Right hindlimb (tissue), 1 donor: ENCODE measurements around the gene MED23.

Experiments used
- DNase-seq: peaks from one replicate; pipeline ENCODE4 v3.0.0-alpha.2; 2018

The MED23 gene

GRCh38 chr6:131627724-131628682 is at the start of gene MED23:
TSS of gene MED23 (minus strand) at chr6:131628242. CDS start at chr6:131628049, 193 bp downstream.
- peak; percentile 97 for DNase-seq

- no peak for DNase-seq
These were observed 45.1 kb upstream of the MED23 start for GRCh38 chr6:131673184-131673583.

- no peak for DNase-seq
These were observed 41.8 kb upstream of the MED23 start for GRCh38 chr6:131669891-131670290.

GRCh38 chr6:131663578-131664165 is 35.6 kb upstream of the MED23 start:
- DNase-seq, result no peak

GRCh38 chr6:131660195-131660594 is 32.2 kb upstream of the MED23 start:
- no peak for DNase-seq

- no peak for DNase-seq
These were observed 30.2 kb upstream of the MED23 start for GRCh38 chr6:131658287-131658686.

- no peak for DNase-seq
These were observed 29.6 kb upstream of the MED23 start for GRCh38 chr6:131657630-131658111.

GRCh38 chr6:131657222-131657621 is 29.2 kb upstream of the MED23 start:
- DNase-seq, result no peak

- DNase-seq, result no peak
These were observed 28.6 kb upstream of the MED23 start for GRCh38 chr6:131656667-131657066.

GRCh38 chr6:131655951-131656350 is 27.9 kb upstream of the MED23 start:
- DNase-seq, result no peak

- no peak for DNase-seq
These were observed 27.3 kb upstream of the MED23 start for GRCh38 chr6:131655387-131655786.

- DNase-seq, result no peak
These were observed 26.3 kb upstream of the MED23 start for GRCh38 chr6:131654326-131654725.

- no peak for DNase-seq
These were observed 24.4 kb upstream of the MED23 start for GRCh38 chr6:131652472-131652871.

GRCh38 chr6:131651782-131652181 is 23.7 kb upstream of the MED23 start:
- no peak for DNase-seq

- no peak for DNase-seq
These were observed 18.2 kb upstream of the MED23 start for GRCh38 chr6:131646249-131646670.

GRCh38 chr6:131645846-131646245 is 17.8 kb upstream of the MED23 start:
- DNase-seq, result no peak

- no peak for DNase-seq
These were observed 16.9 kb upstream of the MED23 start for GRCh38 chr6:131644921-131645320.

- no peak for DNase-seq
These were observed 15.9 kb upstream of the MED23 start for GRCh38 chr6:131643855-131644460.

- DNase-seq, result no peak
These were observed 15.1 kb upstream of the MED23 start for GRCh38 chr6:131642987-131643611.

GRCh38 chr6:131642565-131642964 is 14.5 kb upstream of the MED23 start:
- DNase-seq, result no peak

GRCh38 chr6:131641554-131641953 is 13.5 kb upstream of the MED23 start:
- DNase-seq, result no peak

- DNase-seq, result no peak
These were observed 12.5 kb upstream of the MED23 start for GRCh38 chr6:131640576-131640975.

- no peak for DNase-seq
These were observed 12.1 kb upstream of the MED23 start for GRCh38 chr6:131640100-131640499.
